GM18505 (cell line): ENCODE results near the gene DDAH2.

ENCODE experiments used
- ATAC-seq: cut with Tn5 transposase; IDR thresholded peaks from one replicate; pipeline ENCODE4 v1.9.1; 2021; ENCODE audit not compliant: unreplicated experiment
- POLR2A ChIP-seq: IDR thresholded peaks from 4 replicates; pipeline ENCODE4 v1.6.1; 2011; ENCODE audit warnings: borderline replicate concordance; ENCODE audit not compliant: insufficient read depth, insufficient read length; ENCODE audit errors: extremely low read depth

DDAH2 gene

GRCh38 chr6:31767096-31767645 is 38.1 kb upstream of the DDAH2 start:
- no peak for TF ChIP-seq POLR2A
- ATAC-seq = no peak

- ATAC-seq = no peak
- no peak for TF ChIP-seq POLR2A
Observed at GRCh38 chr6:31765910-31766794, 37.1 kb upstream of the DDAH2 start.

GRCh38 chr6:31765559-31765909 is 36.4 kb upstream of the DDAH2 start:
- no peak for ATAC-seq
- no peak for TF ChIP-seq POLR2A

- no peak for TF ChIP-seq POLR2A
- no peak for ATAC-seq
Observed at GRCh38 chr6:31764198-31764597, 35.1 kb upstream of the DDAH2 start.

GRCh38 chr6:31763619-31763940 is 34.5 kb upstream of the DDAH2 start:
- no peak for TF ChIP-seq POLR2A
- no peak for ATAC-seq

- no peak for TF ChIP-seq POLR2A
- no peak for ATAC-seq
Observed at GRCh38 chr6:31762878-31763618, 33.9 kb upstream of the DDAH2 start.

- ATAC-seq = no peak
- no peak for TF ChIP-seq POLR2A
Observed at GRCh38 chr6:31762356-31762755, 33.3 kb upstream of the DDAH2 start, which contains the start of gene SAPCD1. SAPCD1 (plus strand) TSS chr6:31762656; CDS start chr6:31763055, 399 bp downstream.

- TF ChIP-seq POLR2A = no peak
- no peak for ATAC-seq
Observed at GRCh38 chr6:31761343-31761742, 32.2 kb upstream of the DDAH2 start.

- TF ChIP-seq POLR2A = no peak
- ATAC-seq = no peak
Observed at GRCh38 chr6:31760790-31761189, 31.7 kb upstream of the DDAH2 start.

GRCh38 chr6:31758281-31758680 is 29.2 kb upstream of the DDAH2 start:
- no peak for TF ChIP-seq POLR2A

GRCh38 chr6:31752739-31753319 is 23.7 kb upstream of the DDAH2 start:
- ATAC-seq = no peak
- no peak for TF ChIP-seq POLR2A

More at GRCh38 chr6:31758281-31758680, 29.2 kb upstream of the DDAH2 start:
- ATAC-seq = no peak

GRCh38 chr6:31750411-31751022 is 21.4 kb upstream of the DDAH2 start:
- ATAC-seq = no peak

GRCh38 chr6:31749301-31750036 is 20.4 kb upstream of the DDAH2 start:
- TF ChIP-seq POLR2A = no peak
- no peak for ATAC-seq

More at GRCh38 chr6:31750411-31751022, 21.4 kb upstream of the DDAH2 start:
- TF ChIP-seq POLR2A = no peak

- no peak for TF ChIP-seq POLR2A
Observed at GRCh38 chr6:31744422-31744821, 15.3 kb upstream of the DDAH2 start.

More at GRCh38 chr6:31744422-31744821, 15.3 kb upstream of the DDAH2 start:
- no peak for ATAC-seq
